ENCODE data around the gene TDRD3.
A peak's percentile ranks its signal among the peaks of the same experiment; 100 is the strongest.
"Not testable (repeated sequence)": the region's sequence is repeated elsewhere in the genome, so short reads cannot be mapped to it uniquely, and the experiment has no call there.

TDRD3 gene

DNA sequence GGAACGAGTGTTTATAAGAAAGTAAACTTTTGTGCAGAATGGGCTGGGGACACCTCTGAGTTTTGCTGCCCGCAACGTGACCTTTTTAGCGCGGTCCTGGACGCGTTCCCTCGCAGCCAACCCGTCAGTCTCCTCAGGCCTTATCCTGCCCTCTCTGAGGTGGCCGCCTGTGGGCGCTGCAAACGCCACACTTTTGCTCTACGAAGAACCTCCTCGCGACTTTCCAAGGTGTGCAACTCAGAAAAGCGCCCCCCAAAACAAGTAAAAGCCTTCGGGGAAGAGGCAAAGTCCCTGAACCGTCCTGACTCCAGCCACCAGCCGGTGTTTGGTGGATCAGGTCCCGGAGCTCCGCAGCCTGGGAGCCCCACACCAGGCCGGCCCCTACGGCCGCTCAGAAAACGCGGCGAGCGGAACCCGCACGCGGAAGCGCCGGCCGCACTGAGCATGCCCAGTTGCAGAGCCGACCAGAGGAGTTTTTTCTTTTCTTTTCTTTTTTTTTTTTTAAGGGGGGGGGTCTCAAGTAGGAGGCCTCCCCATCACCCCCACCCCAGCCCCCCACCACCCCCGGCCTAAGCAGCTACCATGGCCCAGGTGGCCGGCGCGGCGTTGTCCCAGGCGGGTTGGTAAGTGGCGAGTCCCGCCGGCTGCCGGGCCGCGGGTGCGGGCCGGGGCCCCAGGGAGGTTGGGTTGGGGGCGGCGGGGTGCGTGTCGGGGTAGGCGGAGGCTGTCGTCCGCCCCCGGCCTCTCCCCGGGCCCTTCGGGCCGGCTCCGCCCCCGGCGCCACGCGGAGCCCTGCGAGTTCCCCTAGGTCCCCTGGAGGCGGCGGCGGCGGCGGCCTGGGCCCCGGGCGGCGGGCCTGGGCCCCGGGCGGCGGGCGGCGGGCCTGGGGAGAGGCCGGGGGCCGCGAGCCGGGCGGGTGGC, at the start of gene TDRD3:
Gene TDRD3, plus strand, starts transcription at position 438 of the 921 bp plus-strand sequence. Its CDS starts 145 bp downstream, at position 583.
- peak within 1 kb of the TSS; percentile 75 for H3K4me3 ChIP-seq (ENCODE audit: low read depth, low read length)
- DNase-seq (ENCODE audit: low read depth): peak; percentile 60

DNA sequence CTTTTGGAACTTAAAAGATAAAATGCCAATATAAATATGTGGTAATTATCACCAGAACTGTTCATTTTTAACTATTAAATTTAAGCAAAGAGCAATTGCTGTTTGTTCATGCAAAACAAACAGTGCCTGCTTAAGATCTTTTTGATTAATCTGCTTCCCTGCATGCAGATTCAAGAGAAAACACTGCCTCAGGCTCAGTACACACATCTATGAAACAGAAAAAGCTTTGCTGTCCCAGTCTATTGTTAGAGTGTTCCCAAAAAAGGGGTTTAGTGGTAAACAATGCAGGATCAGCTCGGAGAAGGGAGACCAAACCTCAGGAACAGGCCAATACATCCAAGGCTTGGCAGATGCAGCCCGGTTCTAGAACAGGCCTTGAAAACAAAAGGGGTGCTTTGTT, 49.3 kb upstream of the TDRD3 start:
- no peak for DNase-seq (ENCODE audit: low read depth)

DNA sequence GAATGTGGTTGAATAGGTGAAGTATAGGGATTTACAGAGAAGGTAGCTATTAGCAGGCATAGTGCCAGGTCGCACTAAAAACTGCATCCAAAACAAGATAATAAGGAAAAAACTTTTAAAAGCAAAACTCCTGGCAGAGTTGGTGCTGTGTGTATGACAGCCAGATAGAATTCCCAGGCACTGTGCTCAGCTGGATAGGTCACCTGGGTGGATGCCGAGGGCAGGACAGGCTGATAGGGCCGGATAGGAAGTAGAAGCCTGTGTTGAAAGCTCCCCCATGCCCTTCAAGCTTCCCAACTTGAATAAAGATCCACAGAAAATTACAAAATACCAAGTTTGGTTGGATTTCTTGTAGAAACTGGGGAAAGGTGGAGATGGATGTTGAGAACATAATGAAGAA, 48.9 kb upstream of the TDRD3 start:
- DNase-seq (ENCODE audit: low read depth): no peak
- H3K4me3 ChIP-seq (ENCODE audit: low read depth, low read length): no peak overlapping the region

More for the DNA sequence above, 49.3 kb upstream of the TDRD3 start:
- no peak overlapping the region for H3K4me3 ChIP-seq (ENCODE audit: low read depth, low read length)

DNA sequence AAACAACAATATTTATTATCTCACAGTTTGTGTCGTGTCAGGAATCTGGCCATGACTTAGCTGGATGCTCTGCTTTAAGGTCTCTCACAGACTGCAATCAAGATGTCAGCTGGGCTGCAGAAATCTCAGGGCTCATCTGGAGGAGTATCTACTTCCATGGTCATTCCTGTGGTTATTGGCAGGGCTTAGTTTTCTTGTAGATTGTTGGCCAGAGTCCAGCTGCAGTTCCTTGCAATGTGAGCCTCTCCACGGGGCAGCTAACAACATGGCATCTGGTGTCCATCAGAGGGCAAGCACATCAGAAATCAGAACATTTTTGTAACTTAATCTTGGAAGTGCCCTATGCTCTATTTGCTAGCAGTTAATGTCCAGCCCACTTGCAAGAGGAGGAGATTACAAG, 45.7 kb upstream of the TDRD3 start:
- no peak overlapping the region for H3K4me3 ChIP-seq (ENCODE audit: low read depth, low read length)
- peak; percentile 74 for DNase-seq (ENCODE audit: low read depth)

DNA sequence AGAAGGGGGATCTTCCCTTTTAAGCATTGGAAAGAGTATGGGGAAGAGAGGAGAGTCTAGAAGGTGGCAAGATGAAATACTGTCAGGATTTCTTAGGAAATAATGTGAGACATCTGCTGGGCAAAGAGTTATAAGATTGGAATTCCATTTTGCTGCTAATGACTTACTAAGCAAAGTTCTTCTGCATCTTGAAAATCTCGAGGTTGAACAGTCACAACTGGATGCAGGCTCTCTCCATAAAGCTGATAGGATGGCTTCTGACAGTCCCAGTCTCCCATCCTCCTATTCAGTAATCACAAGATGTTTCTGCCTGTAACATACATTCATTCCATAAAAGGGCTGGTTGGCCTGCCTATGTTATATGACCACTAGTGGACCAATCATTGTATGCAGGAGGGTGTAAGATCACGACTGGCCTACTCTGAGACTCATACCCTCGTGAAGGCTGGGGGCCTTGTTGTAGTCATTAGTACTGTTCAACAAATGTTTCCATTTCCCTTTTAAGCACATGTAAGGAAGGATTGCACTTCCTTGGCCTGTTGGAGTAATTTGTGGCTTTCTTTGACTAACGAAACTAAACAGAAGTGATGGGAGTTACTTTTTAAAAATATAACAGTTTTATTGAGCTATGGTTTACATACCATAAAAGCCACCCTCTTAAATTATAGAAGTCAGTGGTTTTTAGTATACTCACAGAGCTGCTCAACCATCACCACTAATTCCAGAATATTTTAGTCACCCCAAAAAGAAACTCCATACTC, 45.0 kb upstream of the TDRD3 start:
- no peak for DNase-seq (ENCODE audit: low read depth)
- no peak overlapping the region for H3K4me3 ChIP-seq (ENCODE audit: low read depth, low read length)

DNA sequence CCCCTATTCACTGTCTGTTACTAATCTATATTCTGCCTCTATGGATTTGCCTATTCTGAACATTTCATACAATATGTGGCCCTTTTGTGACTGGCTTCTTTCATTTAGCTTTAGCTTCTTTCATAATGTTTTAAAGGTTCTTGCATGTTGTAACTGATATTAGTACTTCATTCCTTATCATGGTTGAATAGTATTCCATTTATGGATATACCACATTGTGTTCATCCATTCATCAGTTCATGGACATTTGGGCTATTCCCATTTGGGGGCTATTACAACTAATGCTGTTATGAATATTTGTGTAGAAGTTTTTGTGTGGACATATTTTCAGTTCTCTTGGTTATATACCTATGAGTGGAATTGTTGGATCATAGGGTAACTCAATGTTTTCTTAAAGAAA, 44.4 kb upstream of the TDRD3 start:
- no peak overlapping the region for H3K4me3 ChIP-seq (ENCODE audit: low read depth, low read length)
- DNase-seq (ENCODE audit: low read depth): no peak

DNA sequence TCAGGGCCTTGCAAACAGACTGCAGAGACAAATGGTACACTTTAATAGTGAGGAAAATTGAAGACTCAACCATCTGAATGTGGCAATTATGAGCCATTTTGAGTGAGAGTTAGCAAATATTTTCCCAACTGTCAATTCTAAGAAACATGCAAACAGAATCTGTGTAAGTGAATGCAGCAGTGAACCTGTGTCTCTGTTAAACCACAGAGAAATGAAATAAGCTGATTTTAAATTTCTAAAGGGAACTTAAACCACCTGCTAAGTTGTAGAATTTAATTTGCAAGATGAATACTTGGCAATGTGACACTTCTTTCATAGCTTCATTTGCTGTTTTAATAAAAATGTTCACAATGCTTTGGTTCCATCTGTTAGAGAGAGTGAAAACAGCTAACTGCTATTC, 42.0 kb upstream of the TDRD3 start:
- no peak overlapping the region for H3K4me3 ChIP-seq (ENCODE audit: low read depth, low read length)
- no peak for DNase-seq (ENCODE audit: low read depth)

DNA sequence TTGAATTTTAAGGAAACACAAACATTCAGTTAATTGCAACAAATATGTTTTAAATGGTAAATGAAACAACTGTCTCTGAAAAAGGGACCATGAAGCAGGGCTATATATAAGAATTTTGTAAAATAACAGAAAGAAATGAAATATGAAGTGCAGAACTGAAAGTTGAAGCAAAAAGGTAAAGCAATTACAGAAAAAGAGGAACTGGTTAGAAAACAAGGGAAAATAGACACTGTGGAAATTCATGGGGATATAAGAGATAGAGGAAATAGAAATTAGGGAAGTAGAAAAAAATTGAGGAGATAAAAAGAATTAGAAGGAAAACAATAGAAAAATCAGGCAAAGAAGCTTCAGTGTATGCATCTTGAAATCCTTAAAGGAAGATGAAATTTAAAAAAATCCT, 40.0 kb upstream of the TDRD3 start:
- no peak for DNase-seq (ENCODE audit: low read depth)
- no peak overlapping the region for H3K4me3 ChIP-seq (ENCODE audit: low read depth, low read length)

DNA sequence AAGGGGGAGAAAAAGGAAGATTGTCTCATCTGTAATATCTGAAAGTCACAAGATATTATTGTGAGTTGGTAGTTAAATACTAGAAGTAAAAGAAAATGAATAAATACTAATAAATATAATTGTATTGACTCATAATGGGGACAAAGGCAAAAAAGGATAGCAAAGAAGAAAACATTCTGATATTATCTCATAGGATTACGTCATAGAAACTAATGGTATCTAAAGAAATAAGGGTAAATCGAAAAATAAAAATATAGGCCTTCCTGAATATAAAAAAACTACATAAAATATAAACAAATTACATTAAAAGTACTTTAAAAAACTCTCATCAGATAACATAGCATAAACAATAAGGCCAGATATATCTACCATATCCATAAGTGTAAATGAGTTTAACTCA, 38.6 kb upstream of the TDRD3 start:
- DNase-seq (ENCODE audit: low read depth): no peak
- no peak overlapping the region for H3K4me3 ChIP-seq (ENCODE audit: low read depth, low read length)

DNA sequence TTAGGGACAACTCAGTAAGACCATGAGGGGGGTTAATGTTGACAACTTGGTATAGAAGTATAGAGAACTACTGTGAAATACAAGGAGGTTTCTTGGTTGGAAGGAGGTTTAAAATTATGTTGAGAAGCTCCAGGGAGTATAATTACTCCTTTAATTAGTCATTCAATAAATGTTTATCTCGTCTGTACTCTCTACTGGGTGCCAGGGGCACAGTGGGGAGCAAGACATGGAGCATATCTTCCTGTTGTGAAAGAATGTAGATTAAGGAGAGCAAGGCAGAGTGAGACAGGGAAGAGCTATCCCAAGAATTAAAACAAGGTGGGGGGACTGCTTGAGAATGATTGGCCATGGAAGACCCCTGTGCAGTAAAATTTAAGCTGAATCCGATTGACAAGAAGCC, 33.7 kb upstream of the TDRD3 start:
- DNase-seq (ENCODE audit: low read depth): no peak
- no peak overlapping the region for H3K4me3 ChIP-seq (ENCODE audit: low read depth, low read length)

DNA sequence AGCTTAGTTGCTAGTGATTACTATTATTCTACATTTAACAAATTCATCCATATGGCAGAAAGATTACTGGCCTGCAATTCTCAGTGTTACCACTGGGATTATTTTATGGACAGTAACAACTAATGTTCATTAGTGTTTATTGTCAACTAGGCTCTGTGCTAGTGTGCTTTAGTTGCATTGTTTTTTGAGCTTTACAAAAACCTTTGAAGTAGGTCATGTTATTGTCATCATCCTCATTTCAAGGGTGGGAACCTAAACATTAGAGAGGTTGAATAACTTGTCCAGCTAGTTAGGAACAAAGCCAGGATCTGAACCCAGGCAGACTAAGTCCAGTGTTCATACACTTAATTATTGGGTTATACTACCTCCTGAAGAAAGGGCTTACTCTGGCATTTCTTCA, 27.8 kb upstream of the TDRD3 start:
- DNase-seq (ENCODE audit: low read depth): no peak
- no peak overlapping the region for H3K4me3 ChIP-seq (ENCODE audit: low read depth, low read length)

DNA sequence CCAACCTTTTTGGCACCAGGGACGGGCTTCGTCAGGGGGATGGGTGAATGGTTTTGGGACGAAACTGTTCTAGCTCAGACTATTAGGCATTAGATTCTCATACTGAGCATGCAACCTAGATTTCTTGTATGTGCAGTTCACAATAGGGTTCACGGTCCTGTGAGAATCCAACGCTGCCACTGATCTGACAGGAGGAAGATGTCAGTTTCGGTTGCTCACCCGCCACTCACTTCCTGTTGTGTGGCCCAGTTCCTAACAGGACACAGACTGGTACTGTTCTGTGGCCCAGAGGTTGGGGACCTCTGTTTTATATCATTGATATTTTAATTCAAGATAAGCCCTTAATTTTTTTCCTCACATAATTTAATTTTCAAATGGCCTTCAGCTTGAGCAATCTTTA, 26.7 kb upstream of the TDRD3 start:
- no peak for DNase-seq (ENCODE audit: low read depth)
- no peak overlapping the region for H3K4me3 ChIP-seq (ENCODE audit: low read depth, low read length)

DNA sequence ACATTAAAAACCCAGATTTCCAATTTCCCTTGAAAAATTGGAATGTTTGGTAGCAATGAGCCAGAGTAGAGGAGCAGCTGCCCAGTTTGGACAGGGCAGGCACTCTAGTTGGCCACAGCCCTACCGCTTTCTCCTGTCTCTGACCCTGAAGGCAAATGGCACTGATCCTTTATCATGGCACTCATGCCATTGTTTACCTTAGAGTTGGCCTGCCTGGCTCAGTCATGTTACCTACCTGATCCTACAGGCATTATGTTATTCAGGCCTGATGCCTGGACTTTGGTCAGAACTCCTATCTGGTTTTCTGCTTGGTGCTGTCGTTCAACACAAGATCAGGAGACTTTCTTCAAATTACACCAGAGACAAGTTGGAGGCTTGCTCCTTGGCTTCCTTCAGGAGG, 24.9 kb upstream of the TDRD3 start:
- no peak for DNase-seq (ENCODE audit: low read depth)
- no peak overlapping the region for H3K4me3 ChIP-seq (ENCODE audit: low read depth, low read length)

DNA sequence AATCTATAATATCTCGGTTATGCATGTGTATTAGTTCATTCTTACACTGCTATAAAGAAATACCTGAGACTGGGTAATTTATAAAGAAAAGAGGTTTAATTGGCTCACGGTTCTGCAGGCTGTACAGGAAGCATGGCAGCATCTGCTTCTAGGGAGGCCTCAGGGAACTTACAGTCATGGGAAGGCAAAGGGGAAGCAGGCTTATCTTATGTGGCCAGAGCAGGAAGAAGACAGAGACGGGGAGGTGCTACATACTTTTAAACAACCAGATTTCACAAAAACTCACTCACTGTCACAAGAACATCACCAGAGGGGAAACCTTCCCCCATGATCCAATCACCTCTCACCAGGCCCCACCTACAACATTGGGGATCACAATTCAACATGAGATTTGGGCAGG, 17.7 kb upstream of the TDRD3 start:
- DNase-seq (ENCODE audit: low read depth); H3K4me3 ChIP-seq (ENCODE audit: low read depth, low read length): not testable (repeated sequence)

DNA sequence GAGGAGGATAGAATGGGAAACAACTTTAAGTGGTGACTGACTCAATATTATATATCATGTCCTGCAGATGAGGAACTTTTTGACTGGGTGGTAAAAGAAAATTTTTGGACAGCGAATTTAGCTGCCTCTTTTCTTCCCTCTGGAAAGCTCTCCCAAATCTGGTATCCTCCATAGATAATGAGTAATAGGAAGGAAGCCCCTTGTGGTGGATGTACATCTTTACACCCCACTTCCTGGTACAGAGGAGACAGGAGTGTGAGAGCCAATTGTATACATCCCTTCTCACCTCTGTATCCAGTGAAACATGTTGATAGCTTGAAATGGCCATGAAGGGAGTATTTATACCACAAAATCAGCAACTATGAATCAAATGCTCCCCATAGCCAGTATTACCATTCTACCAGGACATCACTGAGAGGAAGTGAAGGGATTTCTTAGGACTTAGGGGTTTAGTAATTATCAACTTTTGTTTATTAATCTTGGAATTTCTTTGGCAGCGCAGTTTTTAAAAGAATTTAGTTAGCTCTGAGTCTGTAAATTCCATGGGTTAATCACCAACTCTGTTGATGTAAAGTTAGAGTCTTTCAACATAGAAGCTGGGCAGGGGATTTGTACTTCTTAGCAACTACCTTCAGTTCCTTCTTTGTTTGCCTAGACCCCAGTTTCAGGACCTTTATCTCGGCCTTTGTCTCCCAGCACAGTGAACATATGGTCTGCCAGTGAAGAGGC, 17.0 kb upstream of the TDRD3 start:
- no peak overlapping the region for H3K4me3 ChIP-seq (ENCODE audit: low read depth, low read length)
- no peak for DNase-seq (ENCODE audit: low read depth)

DNA sequence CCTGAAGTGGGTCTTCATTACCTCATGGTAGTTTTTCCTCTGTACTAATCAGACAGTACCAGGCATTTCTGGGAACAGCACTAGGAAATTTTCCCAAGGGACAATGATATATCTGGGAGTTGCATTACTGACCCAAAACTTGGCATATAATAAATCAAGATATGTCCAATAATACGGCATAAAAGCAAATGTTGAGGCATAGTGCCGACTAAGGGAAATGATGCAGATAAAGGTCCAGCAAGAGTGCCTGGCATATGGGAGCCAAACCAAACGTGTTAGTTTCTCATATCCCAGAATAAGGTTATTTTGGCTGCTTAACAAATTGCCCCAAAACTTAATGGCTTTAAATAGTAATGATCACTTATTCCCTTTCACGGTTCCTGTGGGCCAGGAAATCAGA, 12.1 kb upstream of the TDRD3 start:
- H3K4me3 ChIP-seq (ENCODE audit: low read depth, low read length): no peak overlapping the region
- no peak for DNase-seq (ENCODE audit: low read depth)

DNA sequence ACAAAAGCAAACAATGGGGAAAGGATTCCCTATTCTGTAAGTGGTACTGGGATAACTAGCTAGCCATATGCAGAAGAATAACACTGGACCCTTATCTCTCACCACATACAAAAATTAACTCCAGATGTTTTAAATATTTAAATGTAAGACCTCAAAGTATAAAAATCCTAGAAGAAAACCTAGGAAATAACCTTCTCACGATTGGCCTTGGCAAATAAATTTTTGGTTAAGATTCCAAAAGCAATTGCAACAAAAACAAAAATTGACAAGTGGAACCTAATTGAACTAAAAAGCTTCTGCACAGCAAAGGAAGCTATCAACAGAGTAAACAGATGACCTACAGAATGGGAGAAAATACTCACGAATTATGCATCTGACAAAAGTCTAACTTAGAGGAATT, 10.8 kb upstream of the TDRD3 start:
- H3K4me3 ChIP-seq (ENCODE audit: low read depth, low read length): no peak overlapping the region
- no peak for DNase-seq (ENCODE audit: low read depth)

DNA sequence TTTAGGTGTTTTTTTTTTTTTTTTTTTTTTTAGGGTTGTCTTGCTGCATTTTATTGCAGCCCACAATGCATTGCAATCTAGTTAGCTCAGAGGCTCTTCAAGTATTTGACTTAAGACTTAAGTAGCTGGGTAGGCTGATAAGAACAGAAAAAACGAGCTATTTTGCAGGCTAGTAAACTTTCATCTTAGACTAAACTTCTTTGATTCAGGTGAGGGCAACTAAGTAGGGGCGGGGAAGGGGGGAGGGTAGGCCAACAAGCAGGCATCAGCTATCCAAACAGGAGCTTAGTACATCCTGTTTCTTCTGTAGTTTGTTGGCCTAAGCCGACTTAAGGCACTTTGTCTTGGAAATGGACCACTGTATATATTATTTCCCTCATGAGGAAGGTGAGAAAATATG, 4.9 kb upstream of the TDRD3 start:
- H3K4me3 ChIP-seq (ENCODE audit: low read depth, low read length): no peak overlapping the region
- DNase-seq (ENCODE audit: low read depth): no peak

DNA sequence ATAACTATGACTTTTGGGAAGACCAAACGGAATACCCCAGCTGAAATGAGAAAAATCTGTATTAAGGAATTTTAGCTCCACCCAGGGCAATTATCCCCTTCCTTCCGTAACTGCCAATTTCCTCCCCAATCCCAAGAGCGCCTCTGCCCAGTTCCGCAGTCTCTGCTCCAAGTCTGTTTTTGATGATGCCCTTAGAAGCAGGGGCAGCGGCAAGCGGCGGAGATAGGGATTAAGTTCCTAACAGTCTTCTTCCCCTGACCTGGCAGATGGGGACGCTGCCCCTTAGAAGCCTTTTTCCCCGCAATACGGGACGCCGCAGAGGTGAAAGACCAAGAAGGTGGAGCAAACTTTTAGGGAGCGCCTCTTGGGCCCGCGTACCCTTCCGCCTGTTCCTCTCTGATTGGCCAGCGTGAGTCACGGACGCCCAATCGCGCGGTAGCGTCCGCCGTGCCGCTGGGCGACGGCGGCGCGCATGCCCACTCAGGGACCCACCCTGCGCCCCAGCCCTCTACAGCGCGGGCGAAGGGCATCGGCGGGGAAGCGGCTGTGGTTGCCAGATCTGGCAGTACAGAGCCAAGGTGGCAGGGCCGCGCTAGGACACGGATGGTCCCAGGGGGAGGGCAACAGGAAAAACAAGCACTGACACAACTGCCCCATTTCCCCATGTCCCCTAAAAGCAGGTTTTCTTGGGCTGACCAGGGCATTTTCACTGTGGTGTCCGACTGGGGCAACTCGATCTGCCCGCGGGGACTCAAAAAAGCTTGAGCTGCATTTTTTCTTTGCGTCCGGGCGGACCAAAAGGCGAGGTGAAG, 843 bp upstream of the TDRD3 start:
- H3K4me3 ChIP-seq (ENCODE audit: low read depth, low read length): peak overlapping the region; percentile 75
- DNase-seq (ENCODE audit: low read depth): peak; percentile 77

Measured in skeletal muscle cell (primary cell).